Breast epithelium (tissue), 3 donors: ENCODE results near the gene SFXN5.

Source experiments
- CTCF ChIP-seq, 3 donors: fragments of 450-650 bp; IDR thresholded peaks; one replicate each; pipeline ENCODE4 v1.5.1; 2016 to 2017; ENCODE audit warnings: antibody characterized with exemption in 3 of 3, mild to moderate bottlenecking in 3 of 3, moderate library complexity in 3 of 3
- POLR2AphosphoS5 ChIP-seq, 3 donors: sonication (generic); formaldehyde crosslinking; IDR thresholded peaks; one replicate each; pipeline ENCODE4 v1.6.1; 2017; ENCODE audit warnings: antibody characterized with exemption in 3 of 3

GRCh38 chr2:72932045-72932740 is 139.3 kb downstream of the SFXN5 start:
- TF ChIP-seq CTCF (IDR thresholded peaks at IDR 0.05), result no peak
- TF ChIP-seq POLR2AphosphoS5 (IDR thresholded peaks at IDR 0.05), result no peak
